ENCODE measurements around the gene ECM1.

Gene ECM1

GRCh38 chr1:150487763-150488115 is 20.2 kb upstream of the ECM1 start:
- TF ChIP-seq CREB1 (IDR thresholded peaks at IDR 0.05; ENCODE audit: low read depth) (no peak), CEBPB (IDR thresholded peaks at IDR 0.05) (no peak), YY1 (IDR thresholded peaks at IDR 0.05; ENCODE audit: low read depth) (no peak), NFIC (IDR thresholded peaks at IDR 0.05) (no peak), EP300 (IDR thresholded peaks at IDR 0.05; ENCODE audit: borderline replicate concordance) (no peak), EGR1 (IDR thresholded peaks at IDR 0.05) (no peak), TCF12 (IDR thresholded peaks at IDR 0.05; ENCODE audit: low read depth) (no peak), FOXM1 (IDR thresholded peaks at IDR 0.05; ENCODE audit: borderline replicate concordance, low read depth) (no peak), TEAD4 (IDR thresholded peaks at IDR 0.05) (no peak), RAD21 (IDR thresholded peaks at IDR 0.05; ENCODE audit: low read depth) (no peak), TAF1 (IDR thresholded peaks at IDR 0.05; ENCODE audit: low read depth) (no peak)
- TF ChIP-seq, protein P1, sequence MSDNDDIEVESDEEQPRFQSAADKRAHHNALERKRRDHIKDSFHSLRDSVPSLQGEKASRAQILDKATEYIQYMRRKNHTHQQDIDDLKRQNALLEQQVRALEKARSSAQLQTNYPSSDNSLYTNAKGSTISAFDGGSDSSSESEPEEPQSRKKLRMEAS (IDR thresholded peaks at IDR 0.05) = no peak
- TF ChIP-seq, protein P2, sequence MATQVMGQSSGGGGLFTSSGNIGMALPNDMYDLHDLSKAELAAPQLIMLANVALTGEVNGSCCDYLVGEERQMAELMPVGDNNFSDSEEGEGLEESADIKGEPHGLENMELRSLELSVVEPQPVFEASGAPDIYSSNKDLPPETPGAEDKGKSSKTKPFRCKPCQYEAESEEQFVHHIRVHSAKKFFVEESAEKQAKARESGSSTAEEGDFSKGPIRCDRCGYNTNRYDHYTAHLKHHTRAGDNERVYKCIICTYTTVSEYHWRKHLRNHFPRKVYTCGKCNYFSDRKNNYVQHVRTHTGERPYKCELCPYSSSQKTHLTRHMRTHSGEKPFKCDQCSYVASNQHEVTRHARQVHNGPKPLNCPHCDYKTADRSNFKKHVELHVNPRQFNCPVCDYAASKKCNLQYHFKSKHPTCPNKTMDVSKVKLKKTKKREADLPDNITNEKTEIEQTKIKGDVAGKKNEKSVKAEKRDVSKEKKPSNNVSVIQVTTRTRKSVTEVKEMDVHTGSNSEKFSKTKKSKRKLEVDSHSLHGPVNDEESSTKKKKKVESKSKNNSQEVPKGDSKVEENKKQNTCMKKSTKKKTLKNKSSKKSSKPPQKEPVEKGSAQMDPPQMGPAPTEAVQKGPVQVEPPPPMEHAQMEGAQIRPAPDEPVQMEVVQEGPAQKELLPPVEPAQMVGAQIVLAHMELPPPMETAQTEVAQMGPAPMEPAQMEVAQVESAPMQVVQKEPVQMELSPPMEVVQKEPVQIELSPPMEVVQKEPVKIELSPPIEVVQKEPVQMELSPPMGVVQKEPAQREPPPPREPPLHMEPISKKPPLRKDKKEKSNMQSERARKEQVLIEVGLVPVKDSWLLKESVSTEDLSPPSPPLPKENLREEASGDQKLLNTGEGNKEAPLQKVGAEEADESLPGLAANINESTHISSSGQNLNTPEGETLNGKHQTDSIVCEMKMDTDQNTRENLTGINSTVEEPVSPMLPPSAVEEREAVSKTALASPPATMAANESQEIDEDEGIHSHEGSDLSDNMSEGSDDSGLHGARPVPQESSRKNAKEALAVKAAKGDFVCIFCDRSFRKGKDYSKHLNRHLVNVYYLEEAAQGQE (IDR thresholded peaks at IDR 0.05; ENCODE audit: low read depth) = no peak

- no peak for TF ChIP-seq CREB1 (IDR thresholded peaks at IDR 0.05; ENCODE audit: low read depth)
- TF ChIP-seq TCF12 (IDR thresholded peaks at IDR 0.05; ENCODE audit: low read depth) = no peak
- TF ChIP-seq, protein P2 (IDR thresholded peaks at IDR 0.05; ENCODE audit: low read depth) = no peak
- TF ChIP-seq NFIC (IDR thresholded peaks at IDR 0.05) = no peak
- TF ChIP-seq EGR1 (IDR thresholded peaks at IDR 0.05) = no peak
- TF ChIP-seq CEBPB (IDR thresholded peaks at IDR 0.05) = no peak
- TF ChIP-seq EP300 (IDR thresholded peaks at IDR 0.05; ENCODE audit: borderline replicate concordance) = no peak
- no peak for TF ChIP-seq RAD21 (IDR thresholded peaks at IDR 0.05; ENCODE audit: low read depth)
- no peak for TF ChIP-seq YY1 (IDR thresholded peaks at IDR 0.05; ENCODE audit: low read depth)
- TF ChIP-seq USF1 (IDR thresholded peaks at IDR 0.05) = no peak
- TF ChIP-seq TAF1 (IDR thresholded peaks at IDR 0.05; ENCODE audit: low read depth) = no peak
- no peak for TF ChIP-seq ZBTB7A (IDR thresholded peaks at IDR 0.05; ENCODE audit: low read depth)
- TF ChIP-seq, protein P1 (IDR thresholded peaks at IDR 0.05) = no peak
- TF ChIP-seq TEAD4 (IDR thresholded peaks at IDR 0.05) = no peak
- TF ChIP-seq FOXM1 (IDR thresholded peaks at IDR 0.05; ENCODE audit: borderline replicate concordance, low read depth) = no peak
These were observed 14.7 kb upstream of the ECM1 start for GRCh38 chr1:150493175-150493574.

DNA sequence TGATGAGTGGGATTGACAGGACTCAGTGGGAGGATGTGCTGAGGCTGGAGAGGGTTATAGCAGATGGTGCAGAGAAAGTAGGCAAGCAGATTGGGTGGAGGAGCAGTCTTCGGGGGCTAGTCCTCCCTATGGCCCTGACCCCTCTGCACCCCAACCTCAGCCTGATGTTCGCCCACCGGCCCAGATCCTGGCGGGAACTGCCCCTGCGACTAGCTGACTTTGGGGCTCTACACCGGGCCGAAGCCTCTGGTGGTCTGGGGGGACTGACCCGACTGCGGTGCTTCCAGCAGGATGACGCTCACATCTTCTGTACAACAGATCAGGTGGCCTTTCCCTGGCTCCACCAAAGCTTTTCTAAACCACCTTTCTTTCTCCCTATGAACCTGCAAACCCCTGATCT is 9.6 kb upstream of the ECM1 start:
- no peak for TF ChIP-seq USF1 (IDR thresholded peaks at IDR 0.05)
- TF ChIP-seq TCF12 (IDR thresholded peaks at IDR 0.05; ENCODE audit: low read depth) = no peak
- no peak for TF ChIP-seq FOXM1 (IDR thresholded peaks at IDR 0.05; ENCODE audit: borderline replicate concordance, low read depth)
- no peak for TF ChIP-seq YY1 (IDR thresholded peaks at IDR 0.05; ENCODE audit: low read depth)
- TF ChIP-seq CREB1 (IDR thresholded peaks at IDR 0.05; ENCODE audit: low read depth) = no peak
- no peak for TF ChIP-seq EP300 (IDR thresholded peaks at IDR 0.05; ENCODE audit: borderline replicate concordance)
- TF ChIP-seq TAF1 (IDR thresholded peaks at IDR 0.05; ENCODE audit: low read depth) = no peak
- TF ChIP-seq RAD21 (IDR thresholded peaks at IDR 0.05; ENCODE audit: low read depth) = no peak
- no peak for TF ChIP-seq CEBPB (IDR thresholded peaks at IDR 0.05)
- TF ChIP-seq TEAD4 (IDR thresholded peaks at IDR 0.05) = no peak
- TF ChIP-seq NFIC (IDR thresholded peaks at IDR 0.05) = no peak
- TF ChIP-seq EGR1 (IDR thresholded peaks at IDR 0.05) = no peak
- TF ChIP-seq, protein P2 (IDR thresholded peaks at IDR 0.05; ENCODE audit: low read depth) = no peak
- TF ChIP-seq ZBTB7A (IDR thresholded peaks at IDR 0.05; ENCODE audit: low read depth) = no peak
- TF ChIP-seq, protein P1 (IDR thresholded peaks at IDR 0.05) = no peak

GRCh38 chr1:150505431-150505830 is 2.5 kb upstream of the ECM1 start:
- no peak for TF ChIP-seq NFIC (IDR thresholded peaks at IDR 0.05)
- TF ChIP-seq TAF1 (IDR thresholded peaks at IDR 0.05; ENCODE audit: low read depth) = no peak
- no peak for TF ChIP-seq EP300 (IDR thresholded peaks at IDR 0.05; ENCODE audit: borderline replicate concordance)
- no peak for TF ChIP-seq FOXM1 (IDR thresholded peaks at IDR 0.05; ENCODE audit: borderline replicate concordance, low read depth)
- TF ChIP-seq EGR1 (IDR thresholded peaks at IDR 0.05) = no peak
- TF ChIP-seq CREB1 (IDR thresholded peaks at IDR 0.05; ENCODE audit: low read depth) = no peak
- TF ChIP-seq USF1 (IDR thresholded peaks at IDR 0.05) = no peak
- TF ChIP-seq YY1 (IDR thresholded peaks at IDR 0.05; ENCODE audit: low read depth) = no peak
